Stimulated activated CD8-positive, alpha-beta memory T cell treated with anti-CD3 and anti-CD28 coated beads, Interleukin-7, amount 100 ng/mL, for 48 hours (primary cell): ENCODE data around the gene NDUFS8.

Experiments
- DNase-seq, 2 donors: peaks; one replicate each; pipeline ENCODE4 v3.0.0-alpha.2; 2020; ENCODE audit warnings: low read depth in 1 of 2; ENCODE audit errors: extremely low read depth in 1 of 2

Gene NDUFS8

GRCh38 chr11:68048681-68049508 lies 18.4 kb downstream of the NDUFS8 start:
- DNase-seq = no peak

GRCh38 chr11:68049509-68050370 lies 19.3 kb downstream of the NDUFS8 start:
- no peak for DNase-seq

- no peak for DNase-seq
Observed at GRCh38 chr11:68050371-68050841, 19.9 kb downstream of the NDUFS8 start.

DNA sequence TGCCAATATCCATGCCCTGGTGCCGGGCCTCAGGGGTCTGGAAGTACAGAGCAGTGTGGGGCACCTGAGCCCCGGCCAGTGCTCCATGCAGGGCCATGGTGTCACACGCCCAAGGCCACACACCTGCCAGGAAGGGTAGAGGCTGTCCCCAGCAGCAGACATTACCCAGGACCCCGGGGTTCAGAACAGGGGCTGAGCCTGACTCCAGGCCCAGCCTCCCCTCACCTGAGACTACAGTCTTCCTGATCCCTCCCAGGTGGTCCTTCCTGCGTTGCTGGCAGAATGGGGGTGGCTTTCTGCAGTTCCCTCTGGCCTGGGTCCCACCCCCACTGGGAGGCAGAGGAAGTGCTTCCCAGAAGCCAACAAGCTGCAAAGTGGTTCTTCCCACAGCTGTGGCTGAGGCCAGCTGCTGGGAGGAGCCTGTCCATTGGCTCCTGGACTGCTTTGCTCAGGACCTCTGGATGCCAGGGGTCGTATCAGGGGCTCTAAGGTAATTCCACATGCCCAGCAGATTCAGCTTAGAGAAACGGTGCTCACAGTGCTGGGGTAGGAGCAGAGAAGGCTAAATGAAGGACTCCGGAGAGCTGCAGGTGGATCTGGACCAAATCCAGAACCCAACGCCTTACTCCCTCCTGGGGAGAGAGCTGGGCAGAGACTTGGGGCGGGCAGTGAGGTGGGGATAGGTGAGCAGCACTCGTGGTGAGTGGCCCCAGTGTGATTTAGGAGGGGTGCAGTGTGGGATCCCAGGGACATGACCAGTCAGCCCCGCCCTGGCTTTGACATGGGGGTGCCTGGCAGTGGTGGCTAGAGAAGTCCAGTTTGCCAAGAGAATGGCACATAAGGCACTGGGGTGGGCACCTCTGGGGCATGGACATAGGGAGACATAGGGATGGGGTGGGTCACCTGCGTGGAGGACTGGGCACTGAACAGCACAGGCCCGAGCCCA lies 21.0 kb downstream of the NDUFS8 start:
- no peak for DNase-seq

GRCh38 chr11:68052137-68052873 lies 21.8 kb downstream of the NDUFS8 start:
- no peak for DNase-seq

DNA sequence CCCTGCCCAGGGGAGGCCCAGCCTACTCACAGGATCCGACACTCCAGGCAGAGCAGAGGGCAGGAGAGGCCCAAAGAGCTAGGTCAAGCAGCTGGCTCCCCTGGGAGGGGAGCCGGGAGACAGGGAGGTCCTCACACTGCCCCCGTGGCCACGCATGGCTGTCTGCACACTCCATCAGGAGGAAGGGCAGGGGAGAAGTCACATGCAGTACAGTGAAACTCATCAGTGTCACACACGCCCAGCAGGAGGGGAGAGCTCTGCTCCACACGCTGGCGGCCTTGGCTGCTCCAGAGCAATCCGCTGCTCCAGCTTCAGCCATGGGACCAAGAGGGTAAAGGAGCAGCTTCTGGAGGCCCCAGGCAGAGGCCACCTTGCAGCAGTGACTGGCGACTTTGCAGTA lies 22.6 kb downstream of the NDUFS8 start:
- DNase-seq = no peak

GRCh38 chr11:68053981-68054812 lies 23.7 kb downstream of the NDUFS8 start:
- DNase-seq = no peak

- DNase-seq = no peak
Observed at GRCh38 chr11:68056317-68057285, 26.1 kb downstream of the NDUFS8 start.

DNA sequence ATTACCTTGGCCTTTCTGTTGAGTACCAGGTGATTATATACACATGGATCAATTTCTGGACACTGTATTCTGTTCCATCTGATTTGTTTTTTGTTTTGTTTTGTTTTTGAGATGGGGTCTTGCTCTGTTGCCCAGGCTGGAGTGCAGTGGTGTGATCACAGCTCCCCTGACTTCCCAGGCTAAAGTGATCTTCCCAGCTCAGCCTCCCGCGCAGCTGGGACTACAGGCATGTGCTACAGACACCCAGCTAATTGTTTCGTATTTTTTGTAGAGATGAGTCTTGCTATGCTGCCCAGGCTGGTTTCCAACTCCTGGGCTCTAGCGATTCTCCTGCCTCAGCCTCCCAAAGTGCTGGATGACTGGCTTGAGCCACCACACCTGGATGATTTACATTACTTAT lies 27.3 kb downstream of the NDUFS8 start:
- no peak for DNase-seq

DNA sequence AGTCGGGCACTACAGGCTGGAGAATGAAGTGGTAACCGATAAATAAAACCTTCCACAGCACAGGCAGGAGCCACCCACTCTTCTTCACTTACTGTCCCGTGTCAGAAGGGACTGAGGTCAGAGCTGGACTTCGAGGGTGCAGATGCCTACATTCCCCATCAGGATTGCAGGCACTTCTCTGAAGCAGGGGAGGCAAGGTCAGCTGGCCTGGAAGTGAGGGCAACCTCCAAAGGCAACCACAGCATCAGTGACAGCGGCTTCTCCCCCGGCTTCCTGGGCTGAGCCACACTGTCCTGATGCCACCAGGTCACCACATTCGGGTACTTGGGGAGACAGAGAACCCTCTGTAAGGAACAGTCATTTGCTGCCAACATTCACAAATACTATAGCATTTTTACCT lies 31.0 kb downstream of the NDUFS8 start:
- DNase-seq = no peak

DNA sequence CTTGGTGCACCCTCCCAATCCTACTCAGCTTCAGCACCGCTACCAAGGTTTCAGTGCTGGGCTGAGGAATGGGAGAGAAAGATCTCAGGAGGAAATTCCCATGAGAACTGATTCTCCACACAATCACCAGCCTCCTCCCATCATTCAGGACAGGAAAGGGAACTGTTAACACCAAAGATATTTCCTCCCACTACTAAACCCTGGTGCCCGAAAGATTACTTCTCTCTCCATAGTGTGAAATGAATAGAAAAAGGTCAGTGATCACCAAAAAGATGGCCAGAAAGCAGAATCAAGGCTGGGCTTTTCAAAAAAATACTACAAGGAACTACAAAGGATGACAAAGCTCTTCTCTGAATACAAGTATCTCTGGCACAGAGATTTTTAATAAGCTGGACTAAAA lies 34.4 kb downstream of the NDUFS8 start:
- DNase-seq = no peak

GRCh38 chr11:68065841-68066240 lies 35.4 kb downstream of the NDUFS8 start:
- DNase-seq = no peak

DNA sequence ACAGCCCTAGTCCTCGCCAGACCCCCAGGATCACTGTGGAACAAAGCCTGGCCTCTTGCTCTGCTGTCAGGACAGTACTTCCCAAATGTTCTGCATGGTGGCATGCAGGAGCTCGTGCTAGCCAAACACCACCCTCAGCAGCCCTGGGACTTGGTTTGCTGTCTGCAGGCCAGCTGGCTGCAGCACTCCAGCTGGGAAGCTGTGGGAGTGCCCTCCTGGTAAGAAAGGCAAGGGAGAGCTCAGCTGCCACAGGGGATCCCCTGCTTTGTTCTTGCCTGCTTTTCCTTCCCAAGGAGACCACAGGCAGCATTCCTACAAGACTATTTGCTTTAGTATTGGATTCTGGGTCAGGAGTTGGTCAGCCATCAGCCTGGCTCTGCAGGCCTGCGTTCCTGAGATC lies 36.3 kb downstream of the NDUFS8 start:
- DNase-seq = no peak

DNA sequence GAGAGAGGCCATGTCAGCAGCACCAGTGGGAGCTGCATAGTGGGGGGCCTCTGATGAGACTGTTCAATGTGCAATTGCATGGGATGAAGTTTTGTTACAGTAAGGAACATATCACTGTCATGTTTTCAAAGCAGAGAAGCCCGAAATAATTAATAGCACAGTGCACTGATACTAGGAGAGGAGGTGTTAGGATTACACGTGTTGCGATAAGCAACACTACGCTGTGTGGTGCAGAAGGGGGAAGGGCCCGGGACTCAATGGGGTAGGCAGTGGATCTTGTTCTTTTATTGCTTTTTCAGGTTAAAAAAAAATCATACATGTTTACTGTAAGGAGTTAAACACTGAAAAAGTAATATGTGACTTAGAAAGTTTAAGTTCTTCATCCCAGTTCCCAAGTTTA lies 37.5 kb downstream of the NDUFS8 start:
- DNase-seq = no peak

DNA sequence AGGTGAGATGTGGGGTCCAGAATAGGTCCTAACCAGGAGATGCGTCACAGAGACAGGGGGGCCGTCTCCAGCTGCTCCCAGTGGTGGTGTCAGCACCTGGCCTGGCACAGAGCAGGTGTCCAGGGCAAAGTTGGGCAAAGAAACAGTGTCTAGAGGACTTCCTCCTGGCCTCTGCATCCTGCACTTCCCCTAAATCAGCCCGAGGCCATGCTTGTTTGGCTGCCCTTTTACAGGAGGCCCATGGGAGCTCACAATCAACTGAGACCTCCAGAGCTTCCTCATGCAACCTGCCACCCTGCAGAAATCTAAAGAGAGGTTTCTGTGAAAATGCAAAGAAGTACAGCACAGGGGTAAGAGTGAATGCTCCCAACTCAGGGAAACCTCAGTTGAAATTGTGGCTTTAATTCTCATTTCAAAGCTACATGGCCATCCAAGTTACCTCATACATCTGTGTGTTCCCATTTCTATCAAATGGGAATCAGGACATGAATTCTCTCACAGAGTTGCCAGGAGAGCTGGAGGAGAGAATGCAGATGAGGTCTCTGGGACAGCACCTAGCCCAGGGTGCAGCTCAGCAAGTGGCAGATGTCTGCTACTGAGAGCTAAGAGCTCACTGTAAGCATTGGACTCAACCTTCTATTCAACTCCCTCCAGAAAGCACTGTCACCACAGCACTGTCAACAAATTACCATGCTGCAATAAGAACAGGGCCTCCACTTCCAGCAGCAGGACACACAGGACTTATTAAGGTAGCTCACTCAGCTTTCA lies 41.0 kb downstream of the NDUFS8 start:
- DNase-seq = no peak

GRCh38 chr11:68074584-68075352 lies 44.3 kb downstream of the NDUFS8 start:
- no peak for DNase-seq
